LoVo (cell line): ENCODE data around the gene MTHFD1L.
A peak's percentile ranks its signal among the peaks of the same experiment; 100 is the strongest.
"Not testable (repeated sequence)": the region's sequence is repeated elsewhere in the genome, so short reads cannot be mapped to it uniquely, and the experiment has no call there.

Experiments used
- DNase-seq: peaks from one replicate; pipeline ENCODE4 v3.0.0-alpha.2; 2016; ENCODE audit warnings: low spot score

MTHFD1L gene

DNA sequence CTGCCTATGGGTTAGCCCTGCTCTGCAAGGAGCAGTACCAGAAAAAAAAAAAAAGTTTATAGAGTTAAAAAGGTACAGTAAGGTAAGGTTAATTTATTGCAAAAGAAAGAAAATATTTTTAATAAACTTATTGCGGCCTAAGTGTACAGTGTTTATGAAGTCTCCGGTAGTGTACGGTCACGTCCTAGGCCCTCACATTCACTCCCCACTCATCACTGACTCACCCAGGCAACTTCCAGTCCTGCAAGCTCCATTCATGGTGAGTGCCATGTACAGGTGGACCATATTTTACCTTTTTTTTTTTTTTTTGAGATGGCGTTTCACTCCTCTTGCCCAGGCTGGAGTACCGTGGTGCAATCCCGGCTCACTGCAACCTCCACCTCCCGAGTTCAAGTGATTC, 258.1 kb downstream of the MTHFD1L start:
- DNase-seq = not testable (repeated sequence)

DNA sequence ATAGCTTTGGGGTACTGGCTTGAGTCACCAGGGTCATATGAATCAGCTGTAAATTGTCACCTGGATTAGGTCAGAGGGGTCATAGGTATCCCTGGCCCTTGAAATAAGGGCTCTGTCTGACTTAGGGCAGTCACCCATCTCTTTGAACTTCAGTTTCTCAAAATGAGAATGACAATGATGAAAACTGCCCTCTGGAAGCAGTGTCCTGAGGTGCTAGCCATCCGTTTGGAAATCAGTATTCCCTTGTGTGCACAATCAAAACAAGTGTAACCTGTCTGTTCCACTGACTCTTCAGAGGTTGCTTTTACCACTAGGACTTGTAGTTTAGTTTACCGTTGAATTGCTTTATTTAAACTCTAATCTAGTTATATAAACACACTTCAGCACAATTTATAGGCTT, 259.7 kb downstream of the MTHFD1L start:
- DNase-seq = not testable (repeated sequence)

DNA sequence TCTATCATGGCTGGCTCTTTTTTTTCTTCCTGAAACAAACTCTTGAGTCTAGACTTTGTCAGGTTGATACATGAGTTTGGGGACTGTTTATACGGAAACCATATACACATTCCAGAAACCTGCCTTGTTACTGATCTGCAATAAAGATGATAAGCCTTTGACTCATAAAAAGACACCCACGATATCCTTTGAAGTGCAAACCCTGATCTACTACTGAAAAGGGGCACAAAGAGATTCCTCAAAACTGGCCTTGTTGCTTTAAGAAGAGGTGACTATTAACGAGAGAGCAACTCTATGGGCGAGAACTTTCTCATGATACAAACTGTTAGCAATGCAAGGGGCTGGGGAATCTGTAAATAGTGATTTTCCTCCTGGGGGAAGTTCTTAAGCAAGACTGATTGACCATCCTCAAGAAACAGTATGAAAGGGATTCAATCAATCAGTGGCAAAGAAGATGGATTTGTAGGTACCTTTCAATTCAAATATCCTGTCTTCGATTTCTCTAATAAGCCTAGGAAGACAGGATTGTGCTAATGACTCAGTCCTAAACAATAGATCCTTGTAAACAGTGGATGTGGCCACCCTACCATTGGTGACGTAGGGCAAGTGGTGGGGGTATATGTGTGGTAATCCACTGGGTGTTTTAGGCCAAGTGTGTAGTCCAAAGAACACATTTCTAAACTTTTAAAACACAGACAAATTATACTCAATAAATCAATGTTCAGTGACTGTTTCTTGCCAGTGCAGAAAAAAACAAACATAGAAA, 260.3 kb downstream of the MTHFD1L start:
- DNase-seq = peak; percentile 36

DNA sequence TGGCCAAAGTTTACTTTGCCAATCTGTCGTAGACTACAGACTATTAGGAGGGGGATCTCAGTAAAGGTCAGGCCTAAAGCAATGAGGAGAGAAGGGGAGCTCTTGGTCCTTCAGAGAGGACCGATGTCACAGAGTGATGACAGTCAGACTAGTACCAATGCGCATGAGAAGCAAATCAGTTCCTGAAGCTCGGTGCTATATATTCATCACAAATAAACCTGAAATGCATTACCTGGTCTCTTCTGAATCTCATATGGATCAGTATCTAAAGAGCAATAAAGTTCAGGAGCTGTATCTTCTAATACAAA, 260.9 kb downstream of the MTHFD1L start:
- DNase-seq = not testable (repeated sequence)

DNA sequence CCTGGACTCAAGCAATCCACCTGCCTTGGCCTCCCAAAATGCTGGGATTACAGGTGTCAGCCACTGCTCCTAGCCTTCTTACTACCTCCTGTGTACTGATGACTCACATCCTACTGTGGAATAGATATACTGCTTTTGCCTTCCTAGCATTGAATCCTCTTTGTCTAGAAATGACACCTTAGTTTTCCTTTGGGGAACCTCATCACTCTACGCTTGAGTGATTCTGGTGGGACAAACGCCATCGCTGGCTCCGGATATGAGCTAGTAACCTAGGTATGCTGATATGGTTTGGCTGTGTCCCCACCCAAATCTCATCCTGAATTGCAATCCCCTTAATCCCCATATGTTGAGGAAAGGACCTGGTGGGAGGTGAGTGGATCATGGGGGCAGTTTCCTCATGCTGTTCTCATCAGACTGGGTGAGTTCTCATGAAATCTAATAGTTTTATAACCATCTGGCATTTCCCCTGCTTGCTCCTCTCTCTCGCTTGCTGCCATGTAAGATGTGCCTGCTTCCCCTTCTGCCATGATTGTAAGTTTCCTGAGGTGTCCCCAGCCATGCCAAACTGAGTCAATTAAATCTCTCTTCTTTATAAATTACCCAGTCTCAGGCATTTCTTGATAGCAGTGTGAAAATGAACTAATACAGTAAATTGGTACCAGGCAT, 261.8 kb downstream of the MTHFD1L start:
- not testable (repeated sequence) for DNase-seq

DNA sequence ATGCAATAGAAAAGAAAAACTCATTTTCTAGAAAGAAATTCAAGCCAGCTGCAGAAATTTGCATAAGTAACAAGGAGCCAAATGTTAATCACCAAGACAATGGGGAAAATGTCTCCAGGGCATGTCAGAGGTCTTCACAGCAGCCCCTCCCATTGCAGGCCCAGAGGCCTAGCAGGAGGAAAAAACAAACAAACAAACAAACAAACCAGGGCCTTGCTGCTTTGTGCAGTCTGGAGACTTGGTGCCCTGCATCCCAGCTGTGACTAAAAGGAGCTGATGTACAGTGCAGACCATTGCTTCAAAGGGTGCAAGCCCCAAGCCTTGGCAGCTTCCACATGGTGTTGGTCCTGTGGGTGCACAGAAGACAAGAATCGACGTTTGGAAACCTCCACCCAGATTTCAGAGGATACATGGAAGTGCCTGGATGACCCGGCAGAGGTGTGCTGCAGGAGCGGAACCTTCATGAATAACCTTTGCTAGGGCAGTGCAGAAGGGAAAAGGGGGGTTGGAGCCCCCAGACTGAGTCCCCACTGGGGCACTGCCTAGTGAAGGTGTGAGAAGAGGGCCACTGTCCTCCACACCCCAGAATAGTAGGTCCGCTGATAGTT, 263.4 kb downstream of the MTHFD1L start:
- no peak for DNase-seq

DNA sequence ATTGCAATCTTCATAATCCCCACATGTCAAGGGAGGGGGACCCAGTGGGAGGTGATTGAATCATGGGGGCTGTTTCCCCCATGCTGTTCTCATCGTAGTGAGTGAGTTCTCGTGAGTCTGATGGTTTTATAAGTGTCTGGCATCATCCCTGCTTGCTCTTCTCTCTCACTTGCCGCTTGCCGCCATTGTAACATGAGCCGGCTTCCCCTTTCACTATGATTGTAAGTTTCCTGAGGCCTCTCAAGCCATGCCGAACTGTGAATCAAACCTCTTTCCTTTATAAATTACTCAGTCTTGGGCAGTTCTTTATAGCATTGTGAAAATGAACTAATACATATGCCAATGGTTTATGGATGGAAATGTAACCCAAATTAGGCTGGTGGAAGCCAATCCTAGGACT, 264.8 kb downstream of the MTHFD1L start:
- DNase-seq = no peak

DNA sequence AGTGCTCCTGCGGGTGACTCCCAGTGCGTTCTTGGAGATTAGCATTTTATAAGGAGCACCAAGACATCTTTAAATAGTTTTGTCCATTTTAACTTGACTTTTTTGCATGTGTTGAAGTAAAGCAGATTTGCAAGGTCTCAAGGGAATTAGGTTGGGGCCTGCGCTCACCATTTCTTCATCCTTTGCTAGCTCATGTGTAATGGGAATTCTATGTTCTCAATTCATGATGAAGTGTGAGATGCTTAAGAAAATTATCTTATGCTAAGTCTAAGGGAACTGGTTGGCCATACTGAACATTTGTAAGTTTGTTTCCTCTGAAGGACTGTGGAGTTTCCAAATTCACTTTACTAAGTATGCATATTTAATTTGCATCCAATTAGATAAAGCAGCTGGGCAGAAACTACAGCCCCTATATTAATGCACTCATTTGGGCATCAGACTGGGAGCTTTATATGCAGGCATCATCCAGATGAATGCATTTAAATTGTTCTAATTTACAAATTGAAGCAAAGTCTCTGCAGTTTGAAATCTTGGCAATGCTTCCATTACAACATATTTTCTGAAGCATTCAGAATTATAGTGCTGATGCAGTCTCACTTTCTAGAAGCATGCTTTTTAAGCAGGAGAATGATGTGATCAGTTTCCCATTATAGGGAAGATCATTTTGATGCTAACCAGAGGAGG, 266.0 kb downstream of the MTHFD1L start:
- DNase-seq = no peak

DNA sequence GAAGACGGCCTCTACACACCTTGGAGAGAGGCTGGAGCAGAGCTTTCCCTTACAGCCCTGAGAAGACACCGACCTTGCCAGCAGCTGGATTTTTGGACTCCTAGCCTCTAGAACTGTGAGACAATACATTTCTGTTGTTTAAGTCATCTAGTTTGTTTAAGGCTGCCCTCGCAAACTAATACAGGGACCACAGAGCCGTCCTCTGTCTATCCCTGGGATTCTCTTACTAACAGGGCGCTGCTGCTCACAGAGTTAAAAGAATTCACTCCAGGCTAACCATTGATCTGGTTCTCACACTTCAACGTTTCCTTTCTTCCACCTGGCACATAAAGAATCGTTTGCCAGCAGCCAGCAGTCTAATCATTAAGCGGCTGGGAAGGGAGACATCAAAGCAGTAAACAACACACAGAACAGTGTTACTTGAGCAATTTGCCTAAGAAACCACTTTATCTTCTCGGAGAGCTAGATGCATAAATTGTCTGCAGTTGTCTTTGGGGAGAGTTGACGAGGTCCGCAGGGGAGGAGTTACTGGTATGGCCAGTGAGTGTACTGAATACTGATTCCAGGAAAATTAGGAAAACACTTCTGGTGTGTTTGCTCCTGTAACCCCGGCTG, 270.7 kb downstream of the MTHFD1L start:
- no peak for DNase-seq

DNA sequence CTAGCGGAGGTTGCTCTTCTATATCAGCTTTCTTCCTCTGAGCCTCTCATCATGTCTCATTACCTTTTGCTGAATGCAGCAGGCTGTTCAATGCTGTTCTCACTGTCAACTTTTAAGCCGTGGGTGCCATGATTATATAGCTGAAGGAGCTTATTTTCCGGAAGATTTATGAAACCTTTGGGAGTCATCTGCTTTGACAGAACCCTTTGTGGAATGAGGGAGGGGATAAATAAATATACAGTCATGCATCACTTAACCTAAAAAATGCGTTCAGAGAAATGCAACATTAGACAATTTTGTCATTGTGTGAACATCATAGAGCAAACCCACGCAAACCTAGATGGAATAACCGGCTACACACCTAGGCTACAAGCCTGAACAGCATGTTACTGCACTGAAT, 272.0 kb downstream of the MTHFD1L start:
- no peak for DNase-seq

DNA sequence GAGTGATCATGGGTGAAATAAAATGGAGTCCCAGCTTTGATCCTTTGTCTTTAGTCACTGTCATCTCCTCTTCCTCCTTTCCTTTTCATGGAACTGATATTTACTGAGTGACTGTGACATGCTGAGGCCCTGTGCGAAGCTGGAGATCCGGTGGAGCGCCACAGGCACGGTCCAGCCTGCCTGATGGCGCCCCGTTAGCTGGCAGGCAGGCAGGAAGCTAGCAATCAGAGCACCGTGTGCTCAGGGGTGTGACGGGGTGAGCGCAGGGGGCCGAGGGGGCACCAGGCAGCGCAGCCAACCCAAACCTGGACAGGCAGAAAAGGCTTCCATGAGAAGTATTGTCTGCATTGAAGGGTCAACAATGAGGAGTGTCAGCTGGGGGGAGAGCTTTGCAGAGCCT, 274.0 kb downstream of the MTHFD1L start:
- DNase-seq = no peak

DNA sequence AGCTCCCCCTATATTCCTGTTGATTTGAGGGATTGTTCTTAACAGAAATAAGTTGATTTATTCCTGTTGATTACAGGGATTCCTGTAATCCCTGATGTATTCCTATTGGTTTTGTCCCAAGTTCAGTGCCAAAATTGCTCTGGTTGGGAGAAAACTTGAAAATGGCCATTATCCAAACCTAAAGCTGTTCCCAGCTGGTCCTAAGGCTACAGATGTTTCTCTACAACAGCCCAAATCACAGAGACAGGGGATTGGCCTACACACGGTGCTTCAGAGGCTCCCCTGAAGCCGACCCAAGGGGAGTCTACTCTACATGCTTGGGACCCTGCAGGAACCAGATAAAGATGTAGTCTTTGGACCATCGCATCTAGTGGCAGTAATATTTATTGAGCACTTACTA, 275.3 kb downstream of the MTHFD1L start:
- DNase-seq = no peak

DNA sequence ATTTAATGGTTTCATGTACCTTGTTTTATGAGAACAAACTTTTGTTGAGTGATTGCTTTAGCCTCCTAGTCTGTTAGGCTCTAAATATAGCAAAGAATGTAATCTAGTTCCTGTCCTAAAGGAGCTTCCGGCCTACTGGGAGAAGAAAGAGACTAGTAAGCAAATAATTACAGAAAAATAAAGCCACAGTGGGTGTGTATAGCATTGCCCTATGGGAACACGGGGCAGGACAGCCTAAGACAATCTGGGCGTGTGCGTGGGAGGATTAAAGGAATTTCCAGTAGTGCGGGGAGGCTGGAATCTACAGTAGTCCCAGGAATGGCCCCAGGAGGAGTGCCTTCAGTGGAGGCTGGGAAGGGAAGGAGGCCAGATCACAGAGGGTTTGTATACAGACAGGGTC, 276.2 kb downstream of the MTHFD1L start:
- no peak for DNase-seq

DNA sequence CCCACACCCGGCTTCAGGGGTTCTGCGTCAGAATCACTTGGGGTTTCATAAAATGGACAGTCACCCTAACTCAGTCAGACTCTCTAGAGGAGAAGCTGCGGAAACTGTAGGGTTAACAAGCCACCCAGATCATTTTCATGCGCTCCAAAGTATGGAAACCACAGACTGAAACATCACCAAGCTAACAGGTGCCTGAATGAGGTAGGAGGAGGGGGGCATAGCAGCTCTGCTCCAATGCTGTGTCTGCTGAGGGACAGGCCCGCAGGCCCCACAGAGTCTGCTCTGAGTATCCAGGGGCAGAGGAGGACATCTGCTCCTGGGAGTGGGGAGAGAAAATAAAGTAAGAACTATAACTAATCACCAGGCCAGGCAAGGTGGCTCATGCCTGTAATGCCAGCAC, 277.2 kb downstream of the MTHFD1L start:
- no peak for DNase-seq

DNA sequence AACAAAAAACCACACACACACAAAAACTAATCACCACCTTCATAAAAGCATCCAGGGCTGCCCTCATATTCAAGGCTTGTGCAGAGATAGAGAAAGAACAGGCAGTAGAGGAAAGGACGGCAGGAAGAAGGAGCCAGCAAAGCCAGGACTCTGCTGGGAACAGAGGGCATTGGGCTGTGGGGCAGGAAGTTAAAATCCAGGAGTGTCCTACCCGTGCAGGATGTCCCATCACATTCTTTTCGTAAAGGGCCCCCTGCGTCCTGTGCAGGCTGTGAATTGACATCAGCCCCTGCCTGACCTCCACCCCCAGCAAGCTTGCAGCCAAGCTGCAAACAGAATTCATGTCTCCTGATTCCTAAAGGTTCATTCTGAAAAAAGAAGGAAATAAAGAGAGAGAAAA, 277.8 kb downstream of the MTHFD1L start:
- no peak for DNase-seq

DNA sequence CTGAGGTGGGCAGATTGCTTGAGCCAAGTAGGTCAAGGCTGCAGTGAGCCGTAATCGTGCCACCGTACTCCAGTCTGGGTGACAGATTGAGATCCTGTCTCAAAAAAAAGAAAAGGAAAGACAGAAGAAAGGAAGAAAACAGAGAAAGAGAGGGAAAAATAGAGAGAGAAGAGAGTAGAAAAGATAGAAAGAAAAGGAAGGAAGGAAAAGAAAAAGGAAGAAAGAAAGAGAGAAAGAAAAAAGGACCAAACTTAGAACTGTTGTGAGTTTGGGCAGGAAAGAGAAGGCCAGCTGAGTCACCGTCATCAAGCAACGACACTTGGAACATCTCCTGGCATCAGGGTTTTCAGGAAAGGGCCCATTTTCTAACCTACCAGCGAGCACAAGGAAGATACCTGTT, 278.3 kb downstream of the MTHFD1L start:
- DNase-seq = no peak

DNA sequence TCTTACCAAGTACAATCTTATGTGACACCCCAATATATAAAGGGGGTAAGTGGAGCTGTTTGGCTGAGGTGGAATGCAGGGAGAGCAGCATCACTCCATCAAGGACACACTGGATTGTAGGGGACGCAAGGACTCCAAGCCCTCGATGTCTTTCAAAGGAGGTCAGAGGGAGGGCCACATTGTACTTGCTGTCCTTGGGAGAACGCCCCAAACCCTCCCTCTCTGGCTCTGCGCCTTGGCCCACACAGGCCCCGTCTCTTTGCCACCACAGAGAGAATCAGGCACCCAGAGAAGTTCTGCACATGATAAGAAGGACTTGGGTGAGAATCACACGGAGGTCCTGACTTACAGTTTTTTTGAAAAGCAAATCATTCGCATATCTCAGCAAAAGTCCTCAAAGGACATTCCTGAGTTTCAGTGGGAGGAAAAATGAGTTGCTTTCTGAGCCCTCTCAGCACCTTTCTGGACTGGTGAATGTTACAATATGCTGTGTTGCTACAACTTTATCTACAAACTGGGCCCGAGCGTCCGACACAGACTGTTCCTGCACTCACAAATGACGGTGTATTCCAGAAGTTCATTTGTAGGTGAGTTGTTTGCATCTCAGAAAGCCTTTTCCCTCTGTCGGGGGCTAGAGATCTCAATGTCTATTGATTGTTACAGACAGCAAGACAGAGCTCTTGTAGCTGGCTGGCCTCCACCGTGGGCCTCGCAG, 281.8 kb downstream of the MTHFD1L start:
- DNase-seq = no peak

DNA sequence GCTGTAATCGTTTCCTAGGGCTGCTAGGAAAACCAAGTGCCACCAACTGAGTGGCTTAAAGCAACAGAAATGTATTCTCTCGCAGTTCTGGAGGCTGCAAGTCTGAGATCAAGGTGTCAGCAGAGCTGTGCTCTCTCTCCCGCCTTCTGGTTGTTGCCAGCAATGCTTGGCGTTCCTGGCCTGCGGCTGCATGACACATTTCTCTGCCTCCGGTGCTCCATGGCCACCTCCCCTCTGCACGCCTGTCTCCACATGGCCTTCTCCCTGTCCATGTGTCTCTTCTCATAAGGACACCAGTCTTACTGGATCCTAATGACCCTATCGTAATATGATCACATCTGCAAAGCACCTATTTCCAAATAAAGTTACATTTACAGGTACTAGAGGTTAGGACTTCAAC, 282.6 kb downstream of the MTHFD1L start:
- no peak for DNase-seq

DNA sequence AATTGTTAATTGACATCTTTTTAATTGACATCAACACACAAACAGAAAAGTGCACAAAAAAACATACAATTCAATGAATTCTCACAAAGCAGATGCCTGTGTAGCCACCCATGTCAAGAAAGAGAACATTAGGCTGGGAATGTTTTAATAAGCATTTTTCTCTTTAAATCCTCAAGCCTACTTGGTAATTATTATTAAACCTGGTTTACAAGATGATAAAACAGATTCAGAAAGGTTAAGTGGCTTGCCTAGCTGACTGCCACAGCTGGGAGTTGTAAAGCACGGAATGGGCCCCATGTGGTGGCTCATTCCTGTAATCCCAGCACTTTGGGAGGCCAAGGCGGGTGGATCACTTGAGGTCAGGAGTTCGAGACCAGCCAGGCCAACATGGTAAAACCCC, 284.3 kb downstream of the MTHFD1L start:
- DNase-seq = no peak
